Activated CD4-positive, alpha-beta T cell treated with anti-CD3 and anti-CD28 coated beads, Interleukin-2, amount 50 U/mL, for 24 hours (primary cell): ENCODE data around the gene NMRK1.
A peak's percentile ranks its signal among the peaks of the same experiment; 100 is the strongest.

ENCODE experiments used
- DNase-seq, 2 donors: peaks; one replicate each; pipeline ENCODE4 v3.0.0-alpha.2; 2020; ENCODE audit warnings: low read depth in 1 of 2, low spot score in 1 of 2

The NMRK1 gene

GRCh38 chr9:75063556-75064305 lies 24.2 kb downstream of the NMRK1 start:
- no peak for DNase-seq

- no peak for DNase-seq
Observed at GRCh38 chr9:75061169-75061568, 26.8 kb downstream of the NMRK1 start.

GRCh38 chr9:75054368-75055001 lies 33.5 kb downstream of the NMRK1 start:
- no peak for DNase-seq

GRCh38 chr9:75053869-75054268 lies 34.1 kb downstream of the NMRK1 start:
- no peak for DNase-seq

GRCh38 chr9:75051285-75051684 lies 36.7 kb downstream of the NMRK1 start:
- no peak for DNase-seq

GRCh38 chr9:75047506-75047905 lies 40.4 kb downstream of the NMRK1 start:
- no peak for DNase-seq

- no peak for DNase-seq
Observed at GRCh38 chr9:75046725-75047345, 41.1 kb downstream of the NMRK1 start.

GRCh38 chr9:75041041-75041440 lies 46.9 kb downstream of the NMRK1 start:
- DNase-seq = no peak

- no peak for DNase-seq
Observed at GRCh38 chr9:75039801-75040200, 48.2 kb downstream of the NMRK1 start.

- DNase-seq = no peak
Observed at GRCh38 chr9:75039009-75039408, 48.9 kb downstream of the NMRK1 start.

- DNase-seq = no peak
Observed at GRCh38 chr9:75036793-75037192, 51.2 kb downstream of the NMRK1 start.

GRCh38 chr9:75033791-75034473 lies 54.0 kb downstream of the NMRK1 start:
- DNase-seq = no peak

- peak; percentile 25 to 36 for DNase-seq
Observed at GRCh38 chr9:75027187-75028107, 60.5 kb downstream of the NMRK1 start.

- DNase-seq = no peak
Observed at GRCh38 chr9:75023846-75024245, 64.1 kb downstream of the NMRK1 start.

GRCh38 chr9:75019654-75020053 lies 68.3 kb downstream of the NMRK1 start:
- no peak for DNase-seq

- no peak for DNase-seq
Observed at GRCh38 chr9:75019022-75019421, 68.9 kb downstream of the NMRK1 start.

- DNase-seq = no peak
Observed at GRCh38 chr9:75017378-75017777, 70.6 kb downstream of the NMRK1 start.

GRCh38 chr9:75013735-75014134 lies 74.2 kb downstream of the NMRK1 start:
- DNase-seq = no peak
